ENCODE measurements around the gene ATP9B. TPM values are rescaled to one million over a fixed set of nuclear protein-coding genes. Genes with fewer than 3 reads are reported as not detected.

ATP9B gene
- total and polyA plus RNA-seq, 4 donors, result 7.1 to 31.4 (median 15.5) TPM

GRCh38 chr18:79156327-79156726 lies 87.1 kb downstream of the ATP9B start:
- Histone ChIP-seq H3K36me3 (ENCODE audit: control insufficient read depth in 4 of 4, insufficient read depth in 3 of 4, low read depth in 1 of 4, low read length in 3 of 4) (peaks cover 0 to 9% (median 2%) of the 10 kb centered on the region in 4 donors), H3K9me3 (ENCODE audit: control insufficient read depth in 4 of 4, low read length in 3 of 4) (no peaks in the 10 kb centered on the region), H3K27me3 (ENCODE audit: control insufficient read depth in 4 of 4, insufficient read depth in 4 of 4, low read length in 3 of 4) (no peaks in the 10 kb centered on the region), H3K27ac (ENCODE audit: low read depth in 1 of 2, low read length in 2 of 2) (no peak overlapping the region), H3K4me1 (ENCODE audit: control insufficient read depth in 4 of 4, insufficient read depth in 4 of 4, low read length in 3 of 4) (no peaks in the 10 kb centered on the region), H3K9ac (ENCODE audit: low read depth in 1 of 2, low read length in 2 of 2) (no peak overlapping the region), H3K4me3 (ENCODE audit: low read depth in 1 of 3, low read length in 3 of 3) (no peak overlapping the region)
- TF ChIP-seq CTCF (IDR thresholded peaks at IDR 0.05; ENCODE audit: low read depth, low read length, missing input control) (no peak), GABPA (IDR thresholded peaks at IDR 0.05 in 1 of 2, conservative IDR thresholded peaks at IDR 0.05 in 1 of 2) (no peak), REST (IDR thresholded peaks at IDR 0.05) (no peak), FOXA2 (IDR thresholded peaks at IDR 0.05) (no peak), FOXA1 (IDR thresholded peaks at IDR 0.05) (no peak), ATF3 (IDR thresholded peaks at IDR 0.05) (no peak)
- WGBS, result 80% methylated on average over 4 of the region's 4 CpGs
- no peak for DNase-seq (ENCODE audit: low spot score)

GRCh38 chr18:79164706-79165105 lies 95.5 kb downstream of the ATP9B start:
- no peak for DNase-seq (ENCODE audit: low spot score)
- no peak for TF ChIP-seq SP1 (IDR thresholded peaks at IDR 0.05)
- TF ChIP-seq YY1 (IDR thresholded peaks at IDR 0.05), result no peak
- TF ChIP-seq REST (IDR thresholded peaks at IDR 0.05), result no peak
- no peak for TF ChIP-seq JUND (IDR thresholded peaks at IDR 0.05)
- TF ChIP-seq ZBTB33 (IDR thresholded peaks at IDR 0.05), result no peak
- no peak for TF ChIP-seq TAF1 (conservative IDR thresholded peaks at IDR 0.05)
- TF ChIP-seq NR2F2 (IDR thresholded peaks at IDR 0.05), result no peak
- no peak for TF ChIP-seq FOXA2 (IDR thresholded peaks at IDR 0.05)
- no peak for TF ChIP-seq GABPA (IDR thresholded peaks at IDR 0.05 in 1 of 2, conservative IDR thresholded peaks at IDR 0.05 in 1 of 2)
- TF ChIP-seq CTCF (IDR thresholded peaks at IDR 0.05; ENCODE audit: low read depth, low read length, missing input control), result no peak
- TF ChIP-seq ATF3 (IDR thresholded peaks at IDR 0.05), result no peak
- no peak for TF ChIP-seq HNF4G (IDR thresholded peaks at IDR 0.05)
- TF ChIP-seq MAX (IDR thresholded peaks at IDR 0.05), result no peak
- TF ChIP-seq HNF4A (conservative IDR thresholded peaks at IDR 0.05), result no peak
- no peak for TF ChIP-seq FOXA1 (IDR thresholded peaks at IDR 0.05)
- TF ChIP-seq RAD21 (IDR thresholded peaks at IDR 0.05), result no peak
- no peak for TF ChIP-seq EGR1 (IDR thresholded peaks at IDR 0.05; ENCODE audit: low read depth in 2 of 2)
- Histone ChIP-seq H3K4me3 (ENCODE audit: low read depth in 1 of 3, low read length in 3 of 3) (no peak overlapping the region), H3K36me3 (ENCODE audit: control insufficient read depth in 4 of 4, insufficient read depth in 3 of 4, low read depth in 1 of 4, low read length in 3 of 4) (peaks cover 0 to 14% (median 8%) of the 10 kb centered on the region in 4 donors), H3K27ac (ENCODE audit: low read depth in 1 of 2, low read length in 2 of 2) (no peak overlapping the region), H3K4me1 (ENCODE audit: control insufficient read depth in 4 of 4, insufficient read depth in 4 of 4, low read length in 3 of 4) (peaks cover 0 to 3% (median under 1%) of the 10 kb centered on the region in 4 donors), H3K9me3 (ENCODE audit: control insufficient read depth in 4 of 4, low read length in 3 of 4) (no peaks in the 10 kb centered on the region), H3K9ac (ENCODE audit: low read depth in 1 of 2, low read length in 2 of 2) (no peak overlapping the region), H3K27me3 (ENCODE audit: control insufficient read depth in 4 of 4, insufficient read depth in 4 of 4, low read length in 3 of 4) (no peaks in the 10 kb centered on the region)
- 97% methylated on average over 1 of the region's 1 CpG for WGBS

Data from liver (tissue), 9 donors.